Measurements from ENCODE around the gene COL1A1.

The COL1A1 gene

GRCh38 chr17:50213026-50214022 is 11.9 kb upstream of the COL1A1 start:
- peak; percentile 64 for DNase-seq (ENCODE audit: low spot score)

DNA sequence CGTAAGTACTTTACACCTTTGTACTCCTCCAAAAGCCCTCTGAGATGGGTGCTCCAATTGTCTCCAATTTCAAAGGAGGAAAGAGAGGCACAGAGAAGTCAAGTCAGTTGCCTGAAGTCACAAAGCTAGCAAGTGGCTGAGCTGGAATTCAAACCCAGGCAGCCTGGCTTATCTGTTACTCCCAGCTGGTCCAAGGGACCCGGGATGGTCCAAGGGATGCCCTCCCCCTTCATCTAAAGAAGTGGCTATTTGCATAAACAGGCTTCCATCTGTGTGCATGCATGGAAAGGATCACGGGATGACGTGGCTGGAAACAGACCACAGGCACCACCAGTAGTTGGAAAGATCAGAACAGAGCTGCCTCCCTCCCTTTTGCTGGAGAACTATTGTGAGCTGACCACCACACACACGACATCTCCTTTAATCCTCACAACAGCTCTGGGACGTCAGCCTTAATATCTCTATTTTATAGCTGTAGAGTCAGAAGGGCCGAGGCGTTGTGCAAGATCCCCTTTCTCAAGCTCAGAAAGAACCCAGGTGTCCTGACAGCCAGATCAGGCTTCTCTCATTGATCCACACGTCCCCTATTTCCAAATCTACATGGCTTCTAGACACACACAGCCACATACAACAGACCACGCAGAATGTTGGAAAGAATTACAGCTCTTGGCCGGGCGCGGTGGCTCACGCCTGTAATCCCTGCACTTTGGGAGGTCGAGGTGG is 10.9 kb upstream of the COL1A1 start:
- peak; percentile 53 for DNase-seq (ENCODE audit: low spot score)

DNA sequence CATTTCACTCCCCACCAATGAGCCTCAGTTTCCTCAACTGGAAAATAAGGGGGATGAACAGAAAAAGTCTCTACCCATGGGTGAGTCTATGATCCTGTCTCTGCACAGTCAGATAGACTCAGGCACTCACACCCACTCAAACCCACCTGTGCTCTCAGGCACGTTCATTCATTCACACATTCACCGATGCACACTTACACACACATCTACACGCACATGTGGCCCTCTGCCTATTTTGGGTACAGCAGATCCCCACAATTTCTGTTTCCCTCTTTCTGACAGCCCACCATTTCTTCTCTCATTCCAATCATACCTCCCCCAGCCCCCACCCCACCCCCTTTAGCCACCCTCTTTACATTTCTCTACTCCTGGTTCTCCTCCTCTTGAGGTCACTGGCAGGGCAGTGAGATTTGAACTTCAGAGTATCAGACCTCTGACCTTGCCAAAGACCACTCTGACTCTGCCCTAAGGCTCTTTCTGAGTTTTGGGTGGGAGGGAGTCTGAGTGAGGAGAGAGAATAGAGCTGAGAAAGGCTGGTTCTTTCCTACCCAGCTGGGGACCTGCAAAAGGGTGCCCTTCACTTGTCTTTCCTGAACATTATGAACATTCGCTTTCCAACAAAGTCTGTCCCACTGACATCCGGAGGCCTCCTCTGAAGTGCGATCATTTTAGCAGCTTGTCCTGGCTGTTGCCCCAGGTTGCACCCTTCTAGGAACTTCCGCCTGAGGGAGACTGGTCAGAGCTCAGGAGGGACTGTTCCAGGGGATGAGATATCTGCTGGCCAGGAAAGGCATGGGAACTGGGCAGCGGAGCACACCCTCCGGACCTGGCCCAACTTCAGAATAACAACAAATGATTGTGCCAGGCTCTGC is 10.1 kb upstream of the COL1A1 start:
- DNase-seq (ENCODE audit: low spot score) = peak; percentile 45

GRCh38 chr17:50210240-50211225 is 9.1 kb upstream of the COL1A1 start:
- peak; percentile 81 for DNase-seq (ENCODE audit: low spot score)

- DNase-seq (ENCODE audit: low spot score) = peak; percentile 92
Measured at GRCh38 chr17:50209472-50210239, 8.2 kb upstream of the COL1A1 start.

GRCh38 chr17:50209133-50209471 is 7.7 kb upstream of the COL1A1 start:
- no peak for DNase-seq (ENCODE audit: low spot score)

GRCh38 chr17:50208611-50209061 is 7.2 kb upstream of the COL1A1 start:
- DNase-seq (ENCODE audit: low spot score) = peak; percentile 49

- peak; percentile 52 for DNase-seq (ENCODE audit: low spot score)
Measured at GRCh38 chr17:50207792-50208567, 6.5 kb upstream of the COL1A1 start.

DNA sequence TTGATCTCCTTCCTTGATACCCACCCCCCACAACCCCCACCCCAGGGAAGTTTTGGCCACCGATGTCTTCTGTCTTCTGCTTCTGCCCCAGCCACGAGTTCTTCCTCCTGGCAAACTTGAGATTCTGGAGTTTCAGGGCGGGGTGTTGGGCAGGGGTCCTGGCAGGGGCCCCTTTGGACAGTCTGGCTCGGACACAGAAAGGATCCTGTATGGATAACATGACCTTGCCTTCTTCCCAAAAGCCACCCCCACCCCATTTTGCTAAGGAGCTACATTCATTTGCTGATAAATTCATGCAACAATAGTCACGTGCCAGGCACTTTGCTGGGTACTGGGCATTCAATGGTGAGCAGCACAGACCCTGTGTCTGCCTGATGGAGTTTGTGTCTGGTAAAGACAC is 5.9 kb upstream of the COL1A1 start:
- DNase-seq (ENCODE audit: low spot score) = no peak

- peak; percentile 89 for DNase-seq (ENCODE audit: low spot score)
Measured at GRCh38 chr17:50206604-50207293, 5.3 kb upstream of the COL1A1 start.

DNA sequence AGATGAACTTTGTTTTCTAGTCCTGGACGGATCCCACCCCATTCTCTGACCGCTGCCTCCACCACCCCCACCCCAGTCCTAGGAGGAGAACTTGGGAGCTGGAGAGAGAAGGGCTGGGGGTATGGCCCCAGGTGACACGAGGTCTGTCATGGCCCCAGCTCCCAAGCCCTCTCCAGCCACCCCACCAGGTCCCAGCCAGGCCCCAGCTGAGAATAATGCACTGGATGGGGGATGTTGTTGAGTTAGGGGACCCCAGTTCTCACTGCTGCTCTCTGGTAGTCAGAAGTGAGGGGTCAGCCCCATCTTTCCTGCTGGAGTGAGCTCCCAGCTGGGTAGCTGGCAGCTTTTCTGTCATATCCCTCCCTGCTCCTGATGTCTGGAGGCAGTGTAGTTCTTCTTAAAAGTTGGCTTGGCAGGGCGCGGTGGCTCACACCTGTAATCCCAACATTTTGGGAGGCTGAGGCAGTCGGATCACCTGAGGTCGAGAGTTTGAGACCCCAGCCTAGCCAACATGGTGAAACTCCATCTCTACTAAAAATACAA is 4.6 kb upstream of the COL1A1 start:
- peak; percentile 51 for DNase-seq (ENCODE audit: low spot score)

DNA sequence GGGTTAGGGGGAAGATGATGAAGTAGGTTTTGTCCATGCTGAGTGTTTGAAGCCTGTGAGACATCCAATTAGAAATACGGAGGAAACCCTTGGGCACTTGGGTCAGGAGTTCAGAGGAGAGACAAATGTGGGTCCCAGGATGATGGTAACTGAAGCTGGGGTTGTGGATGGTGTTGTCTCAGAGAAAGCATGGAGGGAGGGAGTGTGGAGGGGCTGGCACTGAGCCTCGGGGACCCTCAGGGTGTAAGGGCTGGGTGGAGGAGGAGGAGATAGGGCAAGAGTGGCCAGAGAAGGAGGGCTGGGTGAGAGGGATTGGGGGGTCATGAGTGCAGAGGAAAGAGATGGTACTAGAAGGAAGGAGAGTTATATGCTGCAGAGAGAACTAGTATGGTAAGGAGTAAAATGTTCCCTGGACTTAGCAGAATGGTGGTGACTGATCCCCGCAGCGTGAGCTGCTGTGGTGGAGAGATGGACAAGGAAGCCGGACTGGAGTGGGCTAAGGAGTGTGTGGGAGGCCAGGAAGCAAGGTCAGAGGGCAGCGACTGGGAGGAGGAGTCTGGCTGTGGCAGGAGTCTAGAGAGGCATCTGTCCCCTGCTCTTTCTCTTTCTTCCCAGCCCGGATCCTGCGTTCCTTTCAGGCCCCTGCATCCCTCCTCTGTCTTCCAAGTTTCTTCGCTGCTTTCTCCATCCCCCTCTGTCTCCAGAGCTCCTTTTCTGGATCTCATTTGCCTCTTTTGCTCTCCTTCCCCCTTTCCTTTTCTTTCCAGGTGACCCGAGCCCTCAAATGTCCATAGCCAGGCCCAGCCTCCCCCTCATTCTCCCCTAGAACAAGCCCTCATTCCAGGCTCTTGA is 3.9 kb upstream of the COL1A1 start:
- peak; percentile 46 for DNase-seq (ENCODE audit: low spot score)

DNA sequence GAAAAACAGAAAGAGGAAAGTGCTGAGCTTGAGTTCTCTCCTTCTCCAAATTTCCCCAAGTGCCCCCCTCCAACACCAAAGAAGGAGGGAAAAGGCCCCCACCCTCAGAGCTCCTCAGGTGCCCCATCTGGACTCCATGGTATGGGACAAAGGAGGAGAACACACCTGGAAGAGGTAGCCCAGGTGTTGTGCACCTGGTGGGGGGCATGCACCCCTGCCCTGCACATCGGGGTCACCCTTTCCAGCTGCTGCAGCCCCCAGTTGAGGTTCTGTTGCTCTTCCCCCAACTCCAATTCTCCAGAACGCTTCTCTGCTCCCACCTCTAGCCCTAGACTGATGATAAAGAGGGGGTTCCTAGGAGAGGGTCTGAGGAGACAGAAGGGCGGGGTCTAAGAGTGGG is 3.0 kb upstream of the COL1A1 start:
- no peak for DNase-seq (ENCODE audit: low spot score)

- no peak for DNase-seq (ENCODE audit: low spot score)
Measured at GRCh38 chr17:50203604-50204345, 2.3 kb upstream of the COL1A1 start.

- DNase-seq (ENCODE audit: low spot score) = no peak
Measured at GRCh38 chr17:50203086-50203485, 1.7 kb upstream of the COL1A1 start.

DNA sequence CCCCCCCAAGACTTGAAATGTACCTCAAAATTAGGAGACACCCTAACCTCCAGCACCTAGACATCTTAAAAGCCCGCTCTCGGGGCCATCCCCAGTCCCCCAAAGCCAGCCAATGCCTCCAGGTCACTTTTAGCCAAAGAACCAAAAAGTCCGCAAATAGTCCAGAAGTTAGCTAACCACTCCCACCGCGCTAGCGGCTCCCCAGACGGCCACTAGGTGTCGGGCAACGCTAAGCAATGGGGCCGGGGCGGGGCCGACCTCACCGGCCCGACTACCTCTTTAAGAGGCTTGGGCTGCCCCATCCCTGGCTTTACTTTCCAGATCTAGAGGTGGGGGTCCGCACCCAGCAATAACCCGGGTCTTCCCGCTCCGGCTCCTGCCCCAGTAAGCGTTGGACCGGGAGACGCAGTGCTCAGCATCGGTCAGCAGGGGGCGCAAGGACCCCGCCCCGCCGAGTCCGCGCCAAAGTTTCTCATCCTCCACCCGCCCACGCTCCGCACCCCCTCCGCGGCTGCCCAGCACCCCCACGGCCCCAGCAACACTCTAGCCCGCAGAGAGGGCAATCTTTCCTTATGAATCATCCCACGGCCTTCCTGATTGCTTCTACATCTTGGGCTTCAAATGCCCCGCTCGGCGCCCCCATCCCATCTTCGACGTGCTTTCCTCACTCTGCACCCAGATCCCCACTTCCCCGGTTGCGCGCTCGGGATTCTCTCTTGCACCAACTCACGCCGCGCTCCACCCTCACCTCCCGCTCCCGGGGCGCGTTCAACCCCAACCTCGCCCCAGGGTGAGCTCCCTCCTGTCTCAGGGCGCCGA is 765 bp downstream of the COL1A1 start:
- peak; percentile 97 for DNase-seq (ENCODE audit: low spot score)

All from ecto neural progenitor cell (in vitro differentiated cells).